ENCODE measurements around the gene NOL3.

DNA sequence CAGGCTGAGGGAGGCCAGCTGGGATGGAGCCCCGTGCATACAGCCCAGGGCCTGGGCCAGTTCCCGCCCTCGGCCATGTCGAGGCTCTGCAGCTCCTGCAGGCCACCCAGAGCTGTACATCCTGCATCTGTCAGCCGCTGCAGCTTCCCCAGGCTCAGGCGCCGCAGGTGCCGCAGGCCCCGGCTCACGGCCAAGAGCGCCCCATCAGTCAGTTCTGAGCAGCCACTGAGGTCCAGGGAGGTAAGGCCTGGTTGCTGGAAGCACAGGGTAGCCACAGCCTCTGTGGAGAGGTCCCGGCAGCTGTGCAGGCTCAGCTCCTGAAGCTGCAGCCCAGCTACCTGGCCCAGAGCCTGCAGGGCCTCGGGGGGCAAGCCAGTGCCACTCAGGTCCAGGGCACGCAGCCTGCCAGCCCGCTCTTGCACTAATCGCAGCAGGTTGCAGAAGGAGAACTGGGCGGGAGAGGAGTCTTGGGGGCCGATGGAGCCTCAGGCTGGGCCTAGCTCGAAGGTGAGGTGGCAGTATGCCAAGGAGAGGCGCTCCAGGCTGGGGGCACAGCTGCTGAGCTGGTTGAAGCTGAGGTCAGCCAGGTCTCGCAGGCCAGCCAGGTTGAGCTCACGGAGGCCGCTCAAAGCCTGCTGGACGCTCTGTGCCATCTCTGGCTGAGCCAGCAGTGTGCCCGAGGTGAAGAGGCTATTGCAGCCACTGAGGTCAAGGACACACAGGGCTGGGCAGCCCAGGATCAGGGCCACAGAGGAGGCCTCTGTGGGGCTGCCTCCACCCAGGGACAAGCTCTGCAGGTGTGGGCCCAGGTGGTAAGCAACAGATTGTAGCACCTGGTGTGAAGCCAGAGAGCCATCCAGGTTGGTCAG lies 40.0 kb downstream of the NOL3 start:
- TF ChIP-seq, protein P1, sequence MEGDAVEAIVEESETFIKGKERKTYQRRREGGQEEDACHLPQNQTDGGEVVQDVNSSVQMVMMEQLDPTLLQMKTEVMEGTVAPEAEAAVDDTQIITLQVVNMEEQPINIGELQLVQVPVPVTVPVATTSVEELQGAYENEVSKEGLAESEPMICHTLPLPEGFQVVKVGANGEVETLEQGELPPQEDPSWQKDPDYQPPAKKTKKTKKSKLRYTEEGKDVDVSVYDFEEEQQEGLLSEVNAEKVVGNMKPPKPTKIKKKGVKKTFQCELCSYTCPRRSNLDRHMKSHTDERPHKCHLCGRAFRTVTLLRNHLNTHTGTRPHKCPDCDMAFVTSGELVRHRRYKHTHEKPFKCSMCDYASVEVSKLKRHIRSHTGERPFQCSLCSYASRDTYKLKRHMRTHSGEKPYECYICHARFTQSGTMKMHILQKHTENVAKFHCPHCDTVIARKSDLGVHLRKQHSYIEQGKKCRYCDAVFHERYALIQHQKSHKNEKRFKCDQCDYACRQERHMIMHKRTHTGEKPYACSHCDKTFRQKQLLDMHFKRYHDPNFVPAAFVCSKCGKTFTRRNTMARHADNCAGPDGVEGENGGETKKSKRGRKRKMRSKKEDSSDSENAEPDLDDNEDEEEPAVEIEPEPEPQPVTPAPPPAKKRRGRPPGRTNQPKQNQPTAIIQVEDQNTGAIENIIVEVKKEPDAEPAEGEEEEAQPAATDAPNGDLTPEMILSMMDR (IDR thresholded peaks at IDR 0.05): no peak
- TF ChIP-seq MXI1 (IDR thresholded peaks at IDR 0.05; ENCODE audit: low read depth, low read length): no peak
- no peak for TF ChIP-seq TCF12 (IDR thresholded peaks at IDR 0.05)
